ENCODE measurements around the gene DHRS2. TPM values are rescaled to one million over a fixed set of nuclear protein-coding genes. Genes with fewer than 3 reads are reported as not detected.

DHRS2 gene
- total and polyA plus RNA-seq, 2 of the 13 experiments (the other 11 are each of a cell fraction or from before 2014, with no cell fraction given): 1,621 to 3,021 TPM

DNA sequence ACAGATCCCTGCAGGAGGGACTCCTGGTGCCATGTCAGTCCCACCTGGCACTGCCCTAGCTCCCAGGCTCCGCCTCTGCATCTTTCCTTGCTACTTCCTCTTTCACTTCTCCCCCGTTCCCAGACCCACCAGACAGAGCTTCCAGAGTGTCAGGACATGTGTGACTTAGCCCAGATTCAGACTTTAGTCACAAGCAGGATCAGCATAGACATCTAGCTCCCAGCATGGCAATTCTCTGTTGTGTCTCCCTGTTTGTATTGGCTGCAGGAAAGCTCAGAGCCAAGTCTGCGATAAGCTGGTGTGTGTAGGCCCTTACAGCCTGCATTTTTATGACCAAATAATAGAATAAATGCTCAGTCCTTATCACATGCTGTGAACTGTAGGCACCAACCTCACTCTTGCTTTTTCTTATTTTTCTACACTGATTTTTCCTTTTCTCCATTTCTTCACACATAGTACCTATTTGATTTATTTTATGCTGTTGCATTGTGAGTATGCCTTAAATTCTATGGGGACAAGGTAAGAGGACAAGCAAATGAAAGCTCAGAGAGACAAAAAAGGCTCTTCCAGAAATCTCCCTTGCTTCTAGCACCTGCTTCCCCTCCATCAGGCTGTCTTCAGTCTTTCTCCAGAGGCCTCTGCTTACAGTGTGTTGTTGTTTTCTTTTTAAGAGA, 5.9 kb downstream of the DHRS2 start (continued):
- TF ChIP-seq EEA1 (CRISPR knock-in tag; IDR thresholded peaks at IDR 0.05; ENCODE audit: borderline replicate concordance) (no peak), NCOA1 (CRISPR knock-in tag; IDR thresholded peaks at IDR 0.05) (no peak), ZNF589 (CRISPR knock-in tag; conservative IDR thresholded peaks at IDR 0.05) (no peak), THYN1 (CRISPR knock-in tag; IDR thresholded peaks at IDR 0.05; ENCODE audit: borderline replicate concordance, low read depth) (no peak), FOXA1 (IDR thresholded peaks at IDR 0.05) (no peak), FOXA1 (CRISPR knock-in tag; IDR thresholded peaks at IDR 0.05) (no peak), NFIB (CRISPR knock-in tag; IDR thresholded peaks at IDR 0.05; ENCODE audit: borderline replicate concordance) (no peak), TSC22D2 (CRISPR knock-in tag; IDR thresholded peaks at IDR 0.05; ENCODE audit: borderline replicate concordance) (no peak), RXRB (CRISPR knock-in tag; IDR thresholded peaks at IDR 0.05; ENCODE audit: borderline replicate concordance) (no peak), ESRRA (CRISPR knock-in tag; IDR thresholded peaks at IDR 0.05; ENCODE audit: low read depth) (no peak), ZBTB21 (CRISPR knock-in tag; IDR thresholded peaks at IDR 0.05) (no peak), ZNF879 (CRISPR knock-in tag; IDR thresholded peaks at IDR 0.05) (no peak), ZNF790 (CRISPR knock-in tag; IDR thresholded peaks at IDR 0.05; ENCODE audit: borderline replicate concordance) (no peak), TBX3 (IDR thresholded peaks at IDR 0.05; ENCODE audit: borderline replicate concordance) (no peak), HNRNPUL1 (IDR thresholded peaks at IDR 0.05; ENCODE audit: low read depth, low read length) (no peak)
- TF ChIP-seq, protein P1, sequence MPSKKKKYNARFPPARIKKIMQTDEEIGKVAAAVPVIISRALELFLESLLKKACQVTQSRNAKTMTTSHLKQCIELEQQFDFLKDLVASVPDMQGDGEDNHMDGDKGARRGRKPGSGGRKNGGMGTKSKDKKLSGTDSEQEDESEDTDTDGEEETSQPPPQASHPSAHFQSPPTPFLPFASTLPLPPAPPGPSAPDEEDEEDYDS (CRISPR knock-in tag; IDR thresholded peaks at IDR 0.05): no peak
- TF ChIP-seq, protein P2, sequence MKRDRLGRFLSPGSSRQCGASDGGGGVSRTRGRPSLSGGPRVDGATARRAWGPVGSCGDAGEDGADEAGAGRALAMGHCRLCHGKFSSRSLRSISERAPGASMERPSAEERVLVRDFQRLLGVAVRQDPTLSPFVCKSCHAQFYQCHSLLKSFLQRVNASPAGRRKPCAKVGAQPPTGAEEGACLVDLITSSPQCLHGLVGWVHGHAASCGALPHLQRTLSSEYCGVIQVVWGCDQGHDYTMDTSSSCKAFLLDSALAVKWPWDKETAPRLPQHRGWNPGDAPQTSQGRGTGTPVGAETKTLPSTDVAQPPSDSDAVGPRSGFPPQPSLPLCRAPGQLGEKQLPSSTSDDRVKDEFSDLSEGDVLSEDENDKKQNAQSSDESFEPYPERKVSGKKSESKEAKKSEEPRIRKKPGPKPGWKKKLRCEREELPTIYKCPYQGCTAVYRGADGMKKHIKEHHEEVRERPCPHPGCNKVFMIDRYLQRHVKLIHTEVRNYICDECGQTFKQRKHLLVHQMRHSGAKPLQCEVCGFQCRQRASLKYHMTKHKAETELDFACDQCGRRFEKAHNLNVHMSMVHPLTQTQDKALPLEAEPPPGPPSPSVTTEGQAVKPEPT (CRISPR knock-in tag; IDR thresholded peaks at IDR 0.05; ENCODE audit: low read depth): no peak; the same call in 1 of the 2 replicates
- TF ChIP-seq, protein P3, sequence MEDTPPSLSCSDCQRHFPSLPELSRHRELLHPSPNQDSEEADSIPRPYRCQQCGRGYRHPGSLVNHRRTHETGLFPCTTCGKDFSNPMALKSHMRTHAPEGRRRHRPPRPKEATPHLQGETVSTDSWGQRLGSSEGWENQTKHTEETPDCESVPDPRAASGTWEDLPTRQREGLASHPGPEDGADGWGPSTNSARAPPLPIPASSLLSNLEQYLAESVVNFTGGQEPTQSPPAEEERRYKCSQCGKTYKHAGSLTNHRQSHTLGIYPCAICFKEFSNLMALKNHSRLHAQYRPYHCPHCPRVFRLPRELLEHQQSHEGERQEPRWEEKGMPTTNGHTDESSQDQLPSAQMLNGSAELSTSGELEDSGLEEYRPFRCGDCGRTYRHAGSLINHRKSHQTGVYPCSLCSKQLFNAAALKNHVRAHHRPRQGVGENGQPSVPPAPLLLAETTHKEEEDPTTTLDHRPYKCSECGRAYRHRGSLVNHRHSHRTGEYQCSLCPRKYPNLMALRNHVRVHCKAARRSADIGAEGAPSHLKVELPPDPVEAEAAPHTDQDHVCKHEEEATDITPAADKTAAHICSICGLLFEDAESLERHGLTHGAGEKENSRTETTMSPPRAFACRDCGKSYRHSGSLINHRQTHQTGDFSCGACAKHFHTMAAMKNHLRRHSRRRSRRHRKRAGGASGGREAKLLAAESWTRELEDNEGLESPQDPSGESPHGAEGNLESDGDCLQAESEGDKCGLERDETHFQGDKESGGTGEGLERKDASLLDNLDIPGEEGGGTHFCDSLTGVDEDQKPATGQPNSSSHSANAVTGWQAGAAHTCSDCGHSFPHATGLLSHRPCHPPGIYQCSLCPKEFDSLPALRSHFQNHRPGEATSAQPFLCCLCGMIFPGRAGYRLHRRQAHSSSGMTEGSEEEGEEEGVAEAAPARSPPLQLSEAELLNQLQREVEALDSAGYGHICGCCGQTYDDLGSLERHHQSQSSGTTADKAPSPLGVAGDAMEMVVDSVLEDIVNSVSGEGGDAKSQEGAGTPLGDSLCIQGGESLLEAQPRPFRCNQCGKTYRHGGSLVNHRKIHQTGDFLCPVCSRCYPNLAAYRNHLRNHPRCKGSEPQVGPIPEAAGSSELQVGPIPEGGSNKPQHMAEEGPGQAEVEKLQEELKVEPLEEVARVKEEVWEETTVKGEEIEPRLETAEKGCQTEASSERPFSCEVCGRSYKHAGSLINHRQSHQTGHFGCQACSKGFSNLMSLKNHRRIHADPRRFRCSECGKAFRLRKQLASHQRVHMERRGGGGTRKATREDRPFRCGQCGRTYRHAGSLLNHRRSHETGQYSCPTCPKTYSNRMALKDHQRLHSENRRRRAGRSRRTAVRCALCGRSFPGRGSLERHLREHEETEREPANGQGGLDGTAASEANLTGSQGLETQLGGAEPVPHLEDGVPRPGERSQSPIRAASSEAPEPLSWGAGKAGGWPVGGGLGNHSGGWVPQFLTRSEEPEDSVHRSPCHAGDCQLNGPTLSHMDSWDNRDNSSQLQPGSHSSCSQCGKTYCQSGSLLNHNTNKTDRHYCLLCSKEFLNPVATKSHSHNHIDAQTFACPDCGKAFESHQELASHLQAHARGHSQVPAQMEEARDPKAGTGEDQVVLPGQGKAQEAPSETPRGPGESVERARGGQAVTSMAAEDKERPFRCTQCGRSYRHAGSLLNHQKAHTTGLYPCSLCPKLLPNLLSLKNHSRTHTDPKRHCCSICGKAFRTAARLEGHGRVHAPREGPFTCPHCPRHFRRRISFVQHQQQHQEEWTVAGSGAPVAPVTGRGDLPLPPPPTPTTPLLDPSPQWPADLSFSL (CRISPR knock-in tag; IDR thresholded peaks at IDR 0.05): no peak
- TF ChIP-seq, protein P4, sequence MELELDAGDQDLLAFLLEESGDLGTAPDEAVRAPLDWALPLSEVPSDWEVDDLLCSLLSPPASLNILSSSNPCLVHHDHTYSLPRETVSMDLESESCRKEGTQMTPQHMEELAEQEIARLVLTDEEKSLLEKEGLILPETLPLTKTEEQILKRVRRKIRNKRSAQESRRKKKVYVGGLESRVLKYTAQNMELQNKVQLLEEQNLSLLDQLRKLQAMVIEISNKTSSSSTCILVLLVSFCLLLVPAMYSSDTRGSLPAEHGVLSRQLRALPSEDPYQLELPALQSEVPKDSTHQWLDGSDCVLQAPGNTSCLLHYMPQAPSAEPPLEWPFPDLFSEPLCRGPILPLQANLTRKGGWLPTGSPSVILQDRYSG (CRISPR knock-in tag; IDR thresholded peaks at IDR 0.05): no peak

All from HepG2 (cell line).